Measurements from ENCODE around the gene NUP155.
"Not testable (repeated sequence)": the region's sequence is repeated elsewhere in the genome, so short reads cannot be mapped to it uniquely, and the experiment has no call there.

Gene NUP155

GRCh38 chr5:37379100-37379628, 8.3 kb upstream of the NUP155 start, which contains the start of gene WDR70:
WDR70 (plus strand) TSS chr5:37379318; CDS start chr5:37379368, 50 bp downstream.
- peak within 1 kb of the TSS; percentile 69 for H3K4me3 ChIP-seq (ENCODE audit: low read length)
- DNase-seq (ENCODE audit: low read depth), result peak; percentile 92
- TF ChIP-seq CTCF (IDR thresholded peaks at IDR 0.05; ENCODE audit: insufficient read depth, low read depth, low read length, missing control alignments), result peak; percentile 58

GRCh38 chr5:37378066-37378465, 7.2 kb upstream of the NUP155 start:
- not testable (repeated sequence) for H3K4me3 ChIP-seq (ENCODE audit: low read length); DNase-seq (ENCODE audit: low read depth)

- no peak for TF ChIP-seq CTCF (IDR thresholded peaks at IDR 0.05; ENCODE audit: insufficient read depth, low read depth, low read length, missing control alignments)
- no peak for DNase-seq (ENCODE audit: low read depth)
- H3K4me3 ChIP-seq (ENCODE audit: low read length), result no peak overlapping the region
Measured at GRCh38 chr5:37375091-37375490, 4.2 kb upstream of the NUP155 start.

- no peak for DNase-seq (ENCODE audit: low read depth)
- TF ChIP-seq CTCF (IDR thresholded peaks at IDR 0.05; ENCODE audit: insufficient read depth, low read depth, low read length, missing control alignments), result no peak
- H3K4me3 ChIP-seq (ENCODE audit: low read length), result peak overlapping the region; percentile 73
Measured at GRCh38 chr5:37370550-37370863, 399 bp downstream of the NUP155 start.

- DNase-seq (ENCODE audit: low read depth), result no peak
- TF ChIP-seq CTCF (IDR thresholded peaks at IDR 0.05; ENCODE audit: insufficient read depth, low read depth, low read length, missing control alignments), result no peak
- H3K4me3 ChIP-seq (ENCODE audit: low read length), result no peak overlapping the region
Measured at GRCh38 chr5:37355161-37355560, 15.7 kb downstream of the NUP155 start.

- H3K4me3 ChIP-seq (ENCODE audit: low read length); DNase-seq (ENCODE audit: low read depth): not testable (repeated sequence)
Measured at GRCh38 chr5:37342741-37343140, 28.2 kb downstream of the NUP155 start.

- not testable (repeated sequence) for H3K4me3 ChIP-seq (ENCODE audit: low read length); DNase-seq (ENCODE audit: low read depth)
Measured at GRCh38 chr5:37334754-37335153, 36.2 kb downstream of the NUP155 start.

- TF ChIP-seq CTCF (IDR thresholded peaks at IDR 0.05; ENCODE audit: insufficient read depth, low read depth, low read length, missing control alignments), result no peak
- DNase-seq (ENCODE audit: low read depth), result no peak
- no peak overlapping the region for H3K4me3 ChIP-seq (ENCODE audit: low read length)
Measured at GRCh38 chr5:37326536-37326935, 44.4 kb downstream of the NUP155 start.

- DNase-seq (ENCODE audit: low read depth), result no peak
- TF ChIP-seq CTCF (IDR thresholded peaks at IDR 0.05; ENCODE audit: insufficient read depth, low read depth, low read length, missing control alignments), result no peak
- H3K4me3 ChIP-seq (ENCODE audit: low read length), result no peak overlapping the region
Measured at GRCh38 chr5:37323607-37324006, 47.3 kb downstream of the NUP155 start.

Data from epithelial cell of esophagus (primary cell).